ENCODE measurements around the gene MYO18A. TPM values are rescaled to one million over a fixed set of nuclear protein-coding genes. Genes with fewer than 3 reads are reported as not detected.
"Not testable (repeated sequence)": the region's sequence is repeated elsewhere in the genome, so short reads cannot be mapped to it uniquely, and the experiment has no call there.

The MYO18A gene
- total RNA-seq, 1 donor from 2014 or later, result 28.8 TPM

- no peak for DNase-seq (ENCODE audit: extremely low spot score, unreplicated experiment)
- no peak overlapping the region for H3K27ac Mint-ChIP-seq (ENCODE audit: unreplicated experiment)
- no peak for TF ChIP-seq CTCF (IDR thresholded peaks at IDR 0.05)
- peaks cover 11% of the 10 kb centered on the region for H3K4me1 Mint-ChIP-seq (ENCODE audit: unreplicated experiment)
- H3K4me3 Mint-ChIP-seq (ENCODE audit: unreplicated experiment), result no peak overlapping the region
- no peaks in the 10 kb centered on the region for H3K9me3 Mint-ChIP-seq (ENCODE audit: unreplicated experiment)
- peaks cover 14% of the 10 kb centered on the region for H3K36me3 Mint-ChIP-seq (ENCODE audit: unreplicated experiment)
- H3K27me3 Mint-ChIP-seq (ENCODE audit: unreplicated experiment), result no peaks in the 10 kb centered on the region
Observed at GRCh38 chr17:29169806-29170591, 10.2 kb downstream of the MYO18A start.

- H3K27ac Mint-ChIP-seq (ENCODE audit: unreplicated experiment); H3K27me3 Mint-ChIP-seq (ENCODE audit: unreplicated experiment); DNase-seq (ENCODE audit: extremely low spot score, unreplicated experiment); H3K9me3 Mint-ChIP-seq (ENCODE audit: unreplicated experiment); H3K4me3 Mint-ChIP-seq (ENCODE audit: unreplicated experiment): not testable (repeated sequence)
- H3K4me1 Mint-ChIP-seq (ENCODE audit: unreplicated experiment), result peaks cover 24% of the 10 kb centered on the region
- peaks cover 14% of the 10 kb centered on the region for H3K36me3 Mint-ChIP-seq (ENCODE audit: unreplicated experiment)
Observed at GRCh38 chr17:29168759-29169126, 11.5 kb downstream of the MYO18A start.

GRCh38 chr17:29168079-29168758 is 12.0 kb downstream of the MYO18A start:
- Mint-ChIP-seq H3K4me1 (ENCODE audit: unreplicated experiment) (peaks cover 29% of the 10 kb centered on the region), H3K4me3 (ENCODE audit: unreplicated experiment) (no peak overlapping the region), H3K27ac (ENCODE audit: unreplicated experiment) (no peak overlapping the region), H3K9me3 (ENCODE audit: unreplicated experiment) (no peaks in the 10 kb centered on the region), H3K27me3 (ENCODE audit: unreplicated experiment) (no peaks in the 10 kb centered on the region), H3K36me3 (ENCODE audit: unreplicated experiment) (peaks cover 14% of the 10 kb centered on the region)
- no peak for TF ChIP-seq CTCF (IDR thresholded peaks at IDR 0.05)
- no peak for DNase-seq (ENCODE audit: extremely low spot score, unreplicated experiment)

GRCh38 chr17:29167393-29168078 is 12.7 kb downstream of the MYO18A start:
- H3K4me1 Mint-ChIP-seq (ENCODE audit: unreplicated experiment), result peaks cover 36% of the 10 kb centered on the region
- no peaks in the 10 kb centered on the region for H3K27me3 Mint-ChIP-seq (ENCODE audit: unreplicated experiment)
- H3K4me3 Mint-ChIP-seq (ENCODE audit: unreplicated experiment), result no peak overlapping the region
- H3K36me3 Mint-ChIP-seq (ENCODE audit: unreplicated experiment), result peaks cover 14% of the 10 kb centered on the region
- DNase-seq (ENCODE audit: extremely low spot score, unreplicated experiment), result no peak
- no peak for TF ChIP-seq CTCF (IDR thresholded peaks at IDR 0.05)
- no peaks in the 10 kb centered on the region for H3K9me3 Mint-ChIP-seq (ENCODE audit: unreplicated experiment)
- no peak overlapping the region for H3K27ac Mint-ChIP-seq (ENCODE audit: unreplicated experiment)

- TF ChIP-seq CTCF (IDR thresholded peaks at IDR 0.05), result no peak
- H3K4me1 Mint-ChIP-seq (ENCODE audit: unreplicated experiment), result peaks cover 45% of the 10 kb centered on the region
- no peaks in the 10 kb centered on the region for H3K9me3 Mint-ChIP-seq (ENCODE audit: unreplicated experiment)
- DNase-seq (ENCODE audit: extremely low spot score, unreplicated experiment), result no peak
- no peak overlapping the region for H3K27ac Mint-ChIP-seq (ENCODE audit: unreplicated experiment)
- H3K27me3 Mint-ChIP-seq (ENCODE audit: unreplicated experiment), result no peaks in the 10 kb centered on the region
- H3K36me3 Mint-ChIP-seq (ENCODE audit: unreplicated experiment), result peaks cover 14% of the 10 kb centered on the region
- no peak overlapping the region for H3K4me3 Mint-ChIP-seq (ENCODE audit: unreplicated experiment)
Observed at GRCh38 chr17:29166507-29166887, 13.7 kb downstream of the MYO18A start.
